SJCRH30 (cell line): ENCODE data around the gene CDH2. TPM values are rescaled to one million over a fixed set of nuclear protein-coding genes. Genes with fewer than 3 reads are reported as not detected.

Experiments used
- DNase-seq, 2 experiments: peaks; one replicate each; pipeline ENCODE4 v3.0.0-alpha.2; 2015 to 2020
- H3K27ac ChIP-seq: fragments of 250-450 bp; sonication (Bioruptor Pico); 2 replicates; pipeline ENCODE4 v1.5.1; 2020; ENCODE audit warnings: mild to moderate bottlenecking, moderate library complexity
- H3K27me3 ChIP-seq: fragments of 250-450 bp; sonication (Bioruptor Pico); 2 replicates; pipeline ENCODE4 v1.5.1; 2020; ENCODE audit warnings: mild to moderate bottlenecking, moderate library complexity
- H3K36me3 ChIP-seq: fragments of 250-450 bp; sonication (Bioruptor Pico); 2 replicates; pipeline ENCODE4 v1.5.1; 2020; ENCODE audit warnings: mild to moderate bottlenecking, moderate library complexity
- H3K4me1 ChIP-seq: fragments of 250-450 bp; sonication (Bioruptor Pico); 2 replicates; pipeline ENCODE4 v1.5.1; 2020; ENCODE audit warnings: mild to moderate bottlenecking, moderate library complexity
- H3K4me3 ChIP-seq: fragments of 250-450 bp; sonication (Bioruptor Pico); 2 replicates; pipeline ENCODE4 v1.5.1; 2020; ENCODE audit warnings: mild to moderate bottlenecking, moderate library complexity
- H3K9me3 ChIP-seq: fragments of 250-450 bp; sonication (Bioruptor Pico); replicated peaks from 2 replicates; pipeline ENCODE4 v1.5.1; 2020; ENCODE audit warnings: mild to moderate bottlenecking, moderate library complexity
- total RNA-seq: library from RNA; depleted of rRNA; stranded (reverse); fragments of >200 nt; shearing (Covaris generic); gene quantifications from 2 replicates; pipeline ENCODE4 v1.2.3, GENCODE V29; 2014

CDH2 gene
- total RNA-seq, 1 experiment from 2014 or later = 10.7 TPM

- no peak overlapping the region for H3K4me3 ChIP-seq
- no peaks in the 10 kb centered on the region for H3K27me3 ChIP-seq
- H3K36me3 ChIP-seq = no peaks in the 10 kb centered on the region
- no peak overlapping the region for H3K27ac ChIP-seq
- H3K4me1 ChIP-seq = no peaks in the 10 kb centered on the region
- no peak for DNase-seq
- no peaks in the 10 kb centered on the region for H3K9me3 ChIP-seq
Measured at GRCh38 chr18:28095041-28095440, 81.9 kb downstream of the CDH2 start.

DNA sequence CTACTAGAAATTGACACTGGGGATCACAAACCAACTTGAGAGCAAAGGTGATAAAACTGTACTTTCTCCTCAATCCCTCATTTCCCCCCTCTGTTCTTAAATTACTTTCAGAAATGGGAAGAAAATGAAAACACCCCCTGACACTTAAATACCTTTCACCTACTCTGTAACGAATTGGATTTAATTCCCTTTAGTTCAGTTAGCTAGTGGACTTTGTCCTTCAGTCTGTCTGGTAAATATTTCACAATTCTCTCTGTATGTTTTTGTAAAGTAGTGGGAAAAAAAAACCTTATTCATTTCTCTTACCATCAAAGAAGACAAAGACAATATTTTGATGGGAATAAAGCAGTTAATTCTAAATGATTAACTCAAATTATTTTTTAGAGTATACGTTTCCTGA, 85.7 kb downstream of the CDH2 start:
- Histone ChIP-seq H3K9me3 (no peaks in the 10 kb centered on the region), H3K27ac (no peak overlapping the region), H3K4me3 (no peak overlapping the region), H3K27me3 (no peaks in the 10 kb centered on the region), H3K4me1 (no peaks in the 10 kb centered on the region), H3K36me3 (no peaks in the 10 kb centered on the region)
- no peak for DNase-seq

DNA sequence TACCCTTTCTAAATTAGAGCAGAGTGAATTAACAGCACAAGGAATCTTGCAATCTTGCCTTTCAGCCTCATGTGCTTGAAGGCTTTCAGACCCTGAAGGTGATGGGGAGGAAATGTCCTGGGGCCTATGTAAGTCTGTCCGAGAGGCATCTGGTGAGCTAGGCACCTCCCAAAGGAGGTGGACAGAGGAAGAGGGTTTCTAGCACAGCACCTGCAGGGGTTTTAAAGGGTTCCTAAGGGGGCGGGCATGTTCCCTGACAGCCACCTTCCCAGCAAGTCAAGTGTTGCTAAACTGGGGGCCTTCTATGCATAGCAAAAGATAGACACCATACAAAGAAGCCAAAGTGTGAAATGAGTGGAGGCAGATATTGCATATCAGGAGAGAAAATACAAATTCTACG, 88.5 kb downstream of the CDH2 start:
- Histone ChIP-seq H3K9me3 (no peaks in the 10 kb centered on the region), H3K4me3 (no peak overlapping the region), H3K4me1 (no peaks in the 10 kb centered on the region), H3K27ac (no peak overlapping the region), H3K27me3 (no peaks in the 10 kb centered on the region), H3K36me3 (no peaks in the 10 kb centered on the region)
- no peak for DNase-seq

DNA sequence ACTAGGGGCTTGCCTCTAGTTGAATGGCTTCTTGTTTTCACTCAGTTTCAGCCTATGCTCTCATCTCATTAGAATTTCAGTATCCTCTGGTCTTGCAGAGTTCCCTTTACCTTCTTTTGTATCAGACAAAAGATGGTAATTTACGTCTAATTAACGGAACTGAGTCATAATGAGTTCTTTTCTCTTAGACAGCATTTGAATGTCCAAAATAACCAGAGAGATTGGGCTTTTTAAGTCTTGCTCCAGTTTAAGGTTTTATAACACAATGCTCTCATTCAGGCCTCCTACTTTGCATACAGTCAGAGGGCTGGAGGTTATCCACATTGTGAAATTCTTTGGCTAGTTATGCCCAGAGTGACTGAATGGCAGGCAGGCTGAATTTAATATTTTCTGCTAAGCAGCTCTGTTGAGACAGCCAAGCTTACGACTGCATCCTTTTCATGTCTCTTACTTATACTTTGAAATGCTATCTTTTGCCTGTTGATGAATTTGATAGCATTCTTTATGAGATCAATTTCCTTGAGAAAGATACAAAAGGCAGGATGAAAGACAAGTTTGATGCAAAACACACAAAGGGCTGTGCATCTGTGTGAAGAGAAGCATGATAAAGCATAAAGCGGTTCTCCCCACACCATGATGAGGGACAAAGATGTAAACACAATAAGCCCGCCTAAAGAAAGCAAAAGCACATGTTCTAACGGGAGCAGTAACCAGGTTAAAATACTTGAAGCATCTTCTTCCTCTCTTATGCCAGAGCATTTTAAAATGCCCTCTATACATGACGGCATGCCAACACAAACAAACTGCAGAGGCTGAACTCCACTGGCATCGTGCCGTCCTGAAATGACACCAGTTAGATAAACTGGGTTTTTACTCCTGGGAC, 90.0 kb downstream of the CDH2 start:
- no peak for DNase-seq
- H3K36me3 ChIP-seq = no peaks in the 10 kb centered on the region
- no peaks in the 10 kb centered on the region for H3K9me3 ChIP-seq
- no peaks in the 10 kb centered on the region for H3K27me3 ChIP-seq
- H3K27ac ChIP-seq = no peak overlapping the region
- no peaks in the 10 kb centered on the region for H3K4me1 ChIP-seq
- H3K4me3 ChIP-seq = no peak overlapping the region

- H3K4me3 ChIP-seq = no peak overlapping the region
- H3K27me3 ChIP-seq = no peaks in the 10 kb centered on the region
- DNase-seq = no peak
- no peaks in the 10 kb centered on the region for H3K9me3 ChIP-seq
- no peak overlapping the region for H3K27ac ChIP-seq
- H3K4me1 ChIP-seq = no peaks in the 10 kb centered on the region
- H3K36me3 ChIP-seq = no peaks in the 10 kb centered on the region
Measured at GRCh38 chr18:28081516-28081915, 95.4 kb downstream of the CDH2 start.

DNA sequence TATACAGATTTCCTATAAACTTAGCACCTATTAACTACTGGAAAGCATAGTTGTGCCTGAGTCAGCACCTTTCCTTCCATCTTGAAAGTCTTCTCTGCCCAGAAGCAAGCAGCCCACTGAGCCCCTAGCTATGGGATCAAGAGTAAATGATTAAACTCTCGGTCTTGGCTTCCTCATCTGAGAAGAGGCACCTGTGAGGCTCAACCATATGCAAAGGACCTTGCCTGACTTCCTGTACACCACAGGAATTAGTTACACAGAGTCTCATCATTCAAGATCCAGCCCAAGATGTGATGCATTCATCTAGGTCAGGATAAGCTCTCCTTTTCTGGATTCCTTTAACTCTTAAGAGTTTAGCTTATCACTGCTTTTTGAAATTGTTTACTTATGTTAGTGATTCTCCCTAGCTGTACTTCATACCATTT, 96.0 kb downstream of the CDH2 start:
- no peaks in the 10 kb centered on the region for H3K9me3 ChIP-seq
- H3K4me3 ChIP-seq = no peak overlapping the region
- no peak for DNase-seq
- H3K27me3 ChIP-seq = no peaks in the 10 kb centered on the region
- no peak overlapping the region for H3K27ac ChIP-seq
- no peaks in the 10 kb centered on the region for H3K4me1 ChIP-seq
- no peaks in the 10 kb centered on the region for H3K36me3 ChIP-seq

DNA sequence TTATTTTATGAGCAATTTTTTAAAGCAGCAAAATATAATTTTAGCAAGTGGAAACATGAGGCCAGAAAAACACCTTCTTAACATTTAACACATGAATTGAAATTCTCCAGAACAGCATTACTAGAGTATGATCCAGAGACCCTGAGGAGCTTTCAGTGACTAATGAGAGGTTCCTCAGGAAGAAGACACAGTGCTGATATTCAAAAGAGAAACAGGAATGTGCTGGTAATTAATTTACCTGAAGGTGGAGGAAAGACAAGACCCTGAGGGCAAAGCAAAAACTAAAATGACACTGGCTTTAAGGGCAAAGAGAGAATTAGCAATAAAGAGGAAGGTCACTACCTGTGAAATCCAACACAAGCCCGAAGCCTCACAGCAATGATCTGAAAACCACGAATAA, 97.0 kb downstream of the CDH2 start:
- no peak overlapping the region for H3K27ac ChIP-seq
- H3K4me1 ChIP-seq = peaks cover 3% of the 10 kb centered on the region; the same call in 1 of the 2 replicates
- H3K27me3 ChIP-seq = no peaks in the 10 kb centered on the region
- no peak overlapping the region for H3K4me3 ChIP-seq
- H3K36me3 ChIP-seq = no peaks in the 10 kb centered on the region
- no peak for DNase-seq
- H3K9me3 ChIP-seq = no peaks in the 10 kb centered on the region

DNA sequence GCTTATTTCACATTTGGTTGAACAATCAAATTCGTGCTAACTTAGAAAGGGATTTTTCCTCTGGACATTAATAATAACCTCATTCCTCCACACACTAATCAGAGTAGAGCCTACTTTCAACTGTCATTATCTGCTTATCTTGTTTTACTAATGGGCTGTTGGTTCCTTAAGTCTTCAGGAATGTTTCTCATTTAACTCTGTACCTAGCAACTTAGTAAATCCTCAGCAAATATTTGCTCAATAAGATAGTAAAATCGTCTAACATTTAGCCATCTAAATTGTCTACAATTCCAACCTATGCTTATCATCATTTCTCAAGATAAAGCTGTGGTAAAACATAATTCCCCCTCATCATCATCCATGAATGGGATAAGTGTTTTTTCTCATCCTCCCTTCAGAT, 98.1 kb downstream of the CDH2 start:
- Histone ChIP-seq H3K27me3 (no peaks in the 10 kb centered on the region), H3K27ac (no peak overlapping the region), H3K9me3 (no peaks in the 10 kb centered on the region), H3K4me3 (no peak overlapping the region), H3K4me1 (peaks cover 3% of the 10 kb centered on the region; the same call in 1 of the 2 replicates), H3K36me3 (no peaks in the 10 kb centered on the region)
- no peak for DNase-seq

DNA sequence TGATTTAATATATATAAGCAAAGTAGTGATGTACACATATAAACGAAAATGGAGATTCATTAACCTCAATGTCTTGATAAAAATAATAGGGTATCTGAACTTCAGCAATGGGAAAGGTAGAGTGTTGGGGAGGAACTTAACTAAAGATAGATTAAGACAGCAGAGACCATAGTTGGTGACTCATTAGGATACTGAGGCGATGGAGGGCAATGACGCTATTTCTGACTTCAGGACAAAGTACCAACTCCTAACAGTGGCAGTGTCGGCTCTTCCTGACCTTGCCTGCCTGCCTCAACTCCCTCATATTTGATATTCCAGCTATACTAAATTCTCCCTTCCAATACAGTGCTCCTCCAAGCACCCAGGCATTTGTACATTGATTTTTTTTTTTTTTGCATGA, 98.6 kb downstream of the CDH2 start:
- DNase-seq = no peak
- peaks cover 3% of the 10 kb centered on the region; the same call in 1 of the 2 replicates for H3K4me1 ChIP-seq
- H3K36me3 ChIP-seq = no peaks in the 10 kb centered on the region
- H3K9me3 ChIP-seq = no peaks in the 10 kb centered on the region
- no peak overlapping the region for H3K27ac ChIP-seq
- H3K4me3 ChIP-seq = no peak overlapping the region
- no peaks in the 10 kb centered on the region for H3K27me3 ChIP-seq

- no peak overlapping the region for H3K4me3 ChIP-seq
- H3K27ac ChIP-seq = no peak overlapping the region
- no peaks in the 10 kb centered on the region for H3K9me3 ChIP-seq
- DNase-seq = peak; percentile 20 to 29
- H3K4me1 ChIP-seq = peaks cover 3% of the 10 kb centered on the region; the same call in 1 of the 2 replicates
- H3K27me3 ChIP-seq = no peaks in the 10 kb centered on the region
- H3K36me3 ChIP-seq = no peaks in the 10 kb centered on the region
Measured at GRCh38 chr18:28075501-28075900, 101.4 kb downstream of the CDH2 start.

- Histone ChIP-seq H3K9me3 (no peaks in the 10 kb centered on the region), H3K4me3 (no peak overlapping the region), H3K27me3 (no peaks in the 10 kb centered on the region), H3K36me3 (no peaks in the 10 kb centered on the region), H3K27ac (no peak overlapping the region), H3K4me1 (peaks cover 3% of the 10 kb centered on the region; the same call in 1 of the 2 replicates)
- DNase-seq = no peak
Measured at GRCh38 chr18:28074076-28074475, 102.9 kb downstream of the CDH2 start.

DNA sequence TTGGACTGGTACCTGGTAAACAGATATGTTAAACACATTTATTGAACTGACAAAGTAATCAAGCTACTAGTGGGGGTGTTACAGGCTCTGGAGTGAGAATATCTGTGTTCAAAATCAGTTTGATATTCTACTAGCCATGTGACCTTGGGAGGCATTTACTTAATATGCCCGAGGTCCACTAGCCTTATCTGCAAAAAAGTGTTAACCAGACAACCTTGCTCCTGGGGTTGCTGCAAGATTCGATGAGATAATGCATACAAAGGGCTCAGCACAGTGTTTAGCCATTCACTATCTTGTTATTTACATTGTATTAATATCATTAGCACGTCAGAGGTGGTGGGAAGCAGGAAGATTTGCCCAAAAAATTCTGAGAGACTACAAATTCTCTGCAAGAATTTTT, 103.3 kb downstream of the CDH2 start:
- no peaks in the 10 kb centered on the region for H3K9me3 ChIP-seq
- H3K36me3 ChIP-seq = no peaks in the 10 kb centered on the region
- no peak overlapping the region for H3K27ac ChIP-seq
- DNase-seq = no peak
- peaks cover 3% of the 10 kb centered on the region; the same call in 1 of the 2 replicates for H3K4me1 ChIP-seq
- no peaks in the 10 kb centered on the region for H3K27me3 ChIP-seq
- H3K4me3 ChIP-seq = no peak overlapping the region

DNA sequence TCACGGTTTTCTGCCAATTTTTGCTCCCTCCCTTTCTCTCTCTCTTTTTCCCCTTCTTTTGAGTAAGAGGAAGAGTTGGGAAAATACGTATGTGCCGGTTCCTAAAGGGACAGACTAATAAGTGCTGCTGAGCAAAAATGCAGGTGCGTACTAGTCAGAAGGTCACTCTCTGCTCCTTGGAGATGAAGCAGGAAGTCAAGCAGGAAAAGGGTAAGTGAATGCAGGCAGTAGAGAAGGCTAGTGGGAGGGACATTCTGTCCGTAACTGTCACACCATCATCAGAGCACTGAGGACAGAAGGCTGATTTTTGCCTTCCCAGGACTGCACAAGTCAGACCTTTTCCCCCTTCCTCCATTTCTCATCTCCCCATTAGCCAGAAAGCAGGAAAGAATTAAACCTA, 105.7 kb downstream of the CDH2 start:
- H3K27me3 ChIP-seq = no peaks in the 10 kb centered on the region
- no peaks in the 10 kb centered on the region for H3K9me3 ChIP-seq
- no peak overlapping the region for H3K27ac ChIP-seq
- no peak for DNase-seq
- peaks cover 3% of the 10 kb centered on the region; the same call in 1 of the 2 replicates for H3K4me1 ChIP-seq
- no peak overlapping the region for H3K4me3 ChIP-seq
- H3K36me3 ChIP-seq = no peaks in the 10 kb centered on the region

- H3K27me3 ChIP-seq = no peaks in the 10 kb centered on the region
- no peak overlapping the region for H3K4me3 ChIP-seq
- 0 out of 2 replicates have a peak, but pooled peaks cover 7% of the 10 kb centered on the region for H3K4me1 ChIP-seq
- no peak overlapping the region for H3K27ac ChIP-seq
- no peaks in the 10 kb centered on the region for H3K36me3 ChIP-seq
- no peaks in the 10 kb centered on the region for H3K9me3 ChIP-seq
- DNase-seq = no peak
Measured at GRCh38 chr18:28068207-28068606, 108.7 kb downstream of the CDH2 start.

DNA sequence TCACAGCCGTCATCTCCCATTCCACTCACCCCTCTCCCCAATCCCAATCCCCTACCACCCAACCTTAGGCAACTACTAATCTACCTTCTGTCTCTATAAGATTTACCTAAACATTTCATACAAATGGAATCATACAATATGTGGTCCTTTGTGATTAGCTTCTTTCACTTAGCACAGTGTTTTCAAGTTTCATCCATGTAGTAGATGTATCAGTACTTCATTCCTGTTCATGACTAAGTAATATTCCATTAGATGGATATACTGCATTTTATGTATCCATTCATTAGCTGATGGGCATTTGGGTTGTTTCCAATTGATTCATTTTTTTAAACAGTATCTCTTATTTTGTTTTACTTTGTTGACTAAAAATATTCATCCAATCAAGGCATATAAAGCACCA, 109.6 kb downstream of the CDH2 start:
- DNase-seq = no peak
- Histone ChIP-seq H3K4me3 (no peak overlapping the region), H3K36me3 (no peaks in the 10 kb centered on the region), H3K27ac (no peak overlapping the region), H3K27me3 (no peaks in the 10 kb centered on the region), H3K9me3 (no peaks in the 10 kb centered on the region), H3K4me1 (0 out of 2 replicates have a peak, but pooled peaks cover 7% of the 10 kb centered on the region)

DNA sequence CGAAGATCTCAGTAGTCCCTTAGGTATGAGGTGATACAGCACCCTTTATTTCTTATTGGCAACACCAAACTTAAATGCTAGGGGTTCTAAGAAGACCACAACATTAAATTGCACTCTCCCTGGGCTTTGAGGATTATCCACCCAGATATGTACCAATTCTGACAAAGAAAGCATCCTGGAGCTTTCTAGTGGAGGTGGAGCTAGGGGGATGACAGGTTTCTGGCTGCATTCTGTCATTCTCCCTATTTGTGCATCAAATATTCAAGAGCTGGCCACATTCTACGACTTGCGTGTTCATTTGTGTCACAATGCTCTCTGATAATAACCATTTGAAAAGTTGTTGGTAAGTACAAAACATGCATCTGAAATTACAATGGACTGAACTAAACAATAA, 111.1 kb downstream of the CDH2 start:
- Histone ChIP-seq H3K27ac (peak overlapping the region; percentile 65), H3K36me3 (no peaks in the 10 kb centered on the region), H3K9me3 (no peaks in the 10 kb centered on the region), H3K4me3 (no peak overlapping the region), H3K27me3 (no peaks in the 10 kb centered on the region), H3K4me1 (0 out of 2 replicates have a peak, but pooled peaks cover 7% of the 10 kb centered on the region)
- DNase-seq = no peak
